Fibroblast of the aortic adventitia (primary cell): ENCODE measurements around the gene M1AP. TPM values are rescaled to one million over a fixed set of nuclear protein-coding genes. Genes with fewer than 3 reads are reported as not detected.
A peak's percentile ranks its signal among the peaks of the same experiment; 100 is the strongest.

Experiments used
- DNase-seq: peaks from one replicate; pipeline ENCODE4 v3.0.0-alpha.2; 2010; ENCODE audit warnings: low read depth
- H3K4me3 ChIP-seq: 2 replicates; pipeline ENCODE4 v1.5.1; 2011; ENCODE audit warnings: low read depth, mild to moderate bottlenecking, control low read depth, low read length, moderate library complexity
- total RNA-seq: library from RNA; depleted of rRNA; stranded (reverse); fragments of >200 nt; gene quantifications from 2 replicates; pipeline ENCODE4 v1.2.3, GENCODE V29; 2012; ENCODE audit warnings: low replicate concordance
- TF ChIP-seq, protein P1 (sequence below): IDR thresholded peaks from 2 replicates; pipeline ENCODE4 v1.5.1; 2011; ENCODE audit warnings: mild to moderate bottlenecking, low read length, control low read depth, inconsistent platforms; ENCODE audit not compliant: insufficient read depth

The M1AP gene
- total RNA-seq, 1 donor: not detected

DNA sequence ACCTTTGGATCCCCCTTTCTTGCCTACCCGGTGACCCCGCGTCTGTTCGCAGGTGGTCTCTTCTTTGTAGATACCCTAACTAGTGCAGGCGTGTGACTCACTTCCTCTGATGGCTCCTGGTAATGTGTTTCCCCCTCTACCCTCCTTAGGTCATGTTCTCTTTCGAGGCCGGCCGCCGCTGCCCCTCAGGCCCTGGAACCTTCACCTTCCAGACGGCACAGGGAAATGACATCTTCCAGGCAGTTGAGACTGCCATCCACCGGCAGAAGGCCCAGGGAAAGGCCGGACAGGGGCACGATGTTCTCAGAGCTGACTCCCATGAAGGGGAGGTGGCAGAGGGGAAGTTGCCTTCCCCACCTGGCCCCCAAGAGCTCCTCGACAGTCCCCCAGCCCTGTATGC is 92.0 kb downstream of the M1AP start:
- TF ChIP-seq, protein P1, sequence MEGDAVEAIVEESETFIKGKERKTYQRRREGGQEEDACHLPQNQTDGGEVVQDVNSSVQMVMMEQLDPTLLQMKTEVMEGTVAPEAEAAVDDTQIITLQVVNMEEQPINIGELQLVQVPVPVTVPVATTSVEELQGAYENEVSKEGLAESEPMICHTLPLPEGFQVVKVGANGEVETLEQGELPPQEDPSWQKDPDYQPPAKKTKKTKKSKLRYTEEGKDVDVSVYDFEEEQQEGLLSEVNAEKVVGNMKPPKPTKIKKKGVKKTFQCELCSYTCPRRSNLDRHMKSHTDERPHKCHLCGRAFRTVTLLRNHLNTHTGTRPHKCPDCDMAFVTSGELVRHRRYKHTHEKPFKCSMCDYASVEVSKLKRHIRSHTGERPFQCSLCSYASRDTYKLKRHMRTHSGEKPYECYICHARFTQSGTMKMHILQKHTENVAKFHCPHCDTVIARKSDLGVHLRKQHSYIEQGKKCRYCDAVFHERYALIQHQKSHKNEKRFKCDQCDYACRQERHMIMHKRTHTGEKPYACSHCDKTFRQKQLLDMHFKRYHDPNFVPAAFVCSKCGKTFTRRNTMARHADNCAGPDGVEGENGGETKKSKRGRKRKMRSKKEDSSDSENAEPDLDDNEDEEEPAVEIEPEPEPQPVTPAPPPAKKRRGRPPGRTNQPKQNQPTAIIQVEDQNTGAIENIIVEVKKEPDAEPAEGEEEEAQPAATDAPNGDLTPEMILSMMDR: no peak
- no peak overlapping the region for H3K4me3 ChIP-seq
- DNase-seq: no peak

DNA sequence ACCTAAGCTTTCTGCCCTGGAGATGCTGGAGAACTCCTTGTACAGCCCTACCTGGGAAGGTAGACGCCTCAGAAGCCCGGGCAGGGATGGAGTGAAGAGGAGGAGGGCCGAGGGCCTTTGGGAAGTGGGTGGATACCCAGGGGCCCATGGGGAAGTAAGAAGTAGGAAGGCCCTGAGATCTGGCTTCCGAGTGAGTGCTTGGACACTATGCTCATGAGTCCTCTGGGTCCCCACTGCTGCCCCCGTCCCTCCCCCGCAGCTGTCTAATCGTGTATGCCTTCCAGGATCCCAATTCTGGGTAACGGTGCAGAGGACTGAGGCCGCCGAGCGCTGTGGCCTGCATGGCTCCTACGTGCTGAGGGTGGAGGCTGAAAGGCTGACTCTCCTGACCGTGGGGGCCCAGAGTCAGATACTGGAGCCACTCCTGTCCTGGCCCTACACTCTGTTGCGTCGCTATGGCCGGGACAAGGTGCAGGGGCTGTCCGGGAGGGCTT is 92.5 kb downstream of the M1AP start:
- H3K4me3 ChIP-seq: peak overlapping the region; percentile 91
- no peak for DNase-seq
- TF ChIP-seq, protein P1: no peak

DNA sequence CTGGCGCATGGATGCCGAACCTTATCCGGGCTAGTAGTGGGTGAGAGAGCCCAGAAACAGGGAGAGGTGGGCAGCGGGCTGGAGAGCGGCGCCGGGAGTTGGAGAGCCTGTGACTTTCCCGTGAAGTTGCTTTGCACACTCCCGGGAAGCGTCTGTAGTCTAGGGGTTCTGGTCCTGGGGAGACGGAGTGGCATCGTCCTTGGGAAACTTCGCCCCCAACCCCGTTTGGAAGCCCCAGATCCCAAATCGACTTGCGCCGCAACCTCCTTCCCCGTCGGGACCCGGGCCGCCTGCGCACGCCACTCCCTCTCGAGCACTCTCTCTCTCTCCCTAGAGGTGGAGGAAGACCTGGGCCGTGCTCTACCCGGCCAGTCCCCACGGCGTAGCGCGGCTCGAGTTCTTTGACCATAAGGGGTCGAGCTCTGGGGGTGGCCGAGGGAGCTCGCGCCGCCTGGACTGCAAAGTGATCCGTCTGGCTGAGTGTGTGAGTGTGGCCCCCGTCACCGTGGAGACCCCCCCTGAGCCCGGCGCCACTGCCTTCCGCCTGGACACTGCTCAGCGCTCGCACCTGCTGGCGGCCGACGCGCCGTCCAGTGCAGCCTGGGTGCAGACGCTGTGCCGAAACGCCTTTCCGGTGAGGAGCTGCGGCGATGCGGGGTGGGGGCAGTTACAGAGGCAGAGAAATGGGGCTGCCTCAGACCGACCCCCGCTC is 93.2 kb downstream of the M1AP start:
- peak overlapping the region; percentile 91 for H3K4me3 ChIP-seq
- TF ChIP-seq, protein P1: no peak
- no peak for DNase-seq

DNA sequence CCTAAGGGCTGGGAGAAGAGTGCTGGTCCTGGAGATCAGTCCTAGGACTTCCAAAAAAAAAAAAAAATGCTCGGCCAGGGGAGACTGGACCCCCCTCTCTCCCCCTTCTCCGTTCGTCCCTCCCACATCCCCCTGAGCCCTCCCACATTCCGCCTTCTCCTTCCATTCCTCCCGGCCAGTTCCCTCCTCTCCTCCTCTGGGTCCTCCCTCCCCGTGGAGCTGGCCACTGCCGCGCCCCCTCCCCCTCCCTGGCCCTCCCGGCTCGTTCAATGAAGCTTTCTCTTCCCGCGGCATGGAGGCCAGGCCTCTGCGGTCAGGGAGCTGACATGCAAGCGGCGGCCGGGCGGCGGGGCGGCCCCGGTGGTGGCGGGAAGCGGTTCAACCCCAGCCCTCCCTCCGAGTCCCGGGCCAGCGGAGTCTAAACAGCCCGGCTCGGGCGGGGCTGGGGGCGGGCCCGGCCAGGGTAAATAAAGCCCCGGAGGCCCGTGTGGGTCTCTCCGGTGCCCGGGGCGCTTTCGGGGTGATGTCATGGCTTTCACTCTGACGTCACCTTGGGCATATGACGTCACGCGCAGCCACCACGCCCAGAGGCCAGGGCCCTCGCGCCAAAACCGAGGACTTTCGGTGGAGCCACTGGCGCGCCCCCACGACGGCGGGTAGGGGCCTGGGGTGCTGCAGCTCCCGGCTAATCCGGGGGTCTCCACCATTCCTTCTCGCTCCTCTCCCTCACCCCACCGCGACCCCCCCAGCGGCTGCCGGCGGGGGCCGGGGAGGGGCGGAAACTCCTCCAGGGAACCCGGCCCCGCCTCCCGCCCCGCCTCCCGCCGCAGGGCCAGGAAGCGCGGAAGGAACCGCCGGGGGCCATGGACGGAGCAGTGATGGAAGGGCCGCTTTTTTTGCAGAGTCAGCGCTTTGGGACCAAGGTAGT is 94.0 kb downstream of the M1AP start, which contains the start of the genes DOK1 and LOXL3:
TSS of gene DOK1 (plus strand) at position 829 of the 928 bp plus-strand sequence. CDS start at position 864, 35 bp downstream.
TSS of gene LOXL3 (minus strand) at position 51 of the 928 bp plus-strand sequence. CDS start 1,308 bp downstream, outside the sequence.
- TF ChIP-seq, protein P1: no peak
- peak within 1 kb of the TSS; percentile 91 for H3K4me3 ChIP-seq
- peak; percentile 88 for DNase-seq

DNA sequence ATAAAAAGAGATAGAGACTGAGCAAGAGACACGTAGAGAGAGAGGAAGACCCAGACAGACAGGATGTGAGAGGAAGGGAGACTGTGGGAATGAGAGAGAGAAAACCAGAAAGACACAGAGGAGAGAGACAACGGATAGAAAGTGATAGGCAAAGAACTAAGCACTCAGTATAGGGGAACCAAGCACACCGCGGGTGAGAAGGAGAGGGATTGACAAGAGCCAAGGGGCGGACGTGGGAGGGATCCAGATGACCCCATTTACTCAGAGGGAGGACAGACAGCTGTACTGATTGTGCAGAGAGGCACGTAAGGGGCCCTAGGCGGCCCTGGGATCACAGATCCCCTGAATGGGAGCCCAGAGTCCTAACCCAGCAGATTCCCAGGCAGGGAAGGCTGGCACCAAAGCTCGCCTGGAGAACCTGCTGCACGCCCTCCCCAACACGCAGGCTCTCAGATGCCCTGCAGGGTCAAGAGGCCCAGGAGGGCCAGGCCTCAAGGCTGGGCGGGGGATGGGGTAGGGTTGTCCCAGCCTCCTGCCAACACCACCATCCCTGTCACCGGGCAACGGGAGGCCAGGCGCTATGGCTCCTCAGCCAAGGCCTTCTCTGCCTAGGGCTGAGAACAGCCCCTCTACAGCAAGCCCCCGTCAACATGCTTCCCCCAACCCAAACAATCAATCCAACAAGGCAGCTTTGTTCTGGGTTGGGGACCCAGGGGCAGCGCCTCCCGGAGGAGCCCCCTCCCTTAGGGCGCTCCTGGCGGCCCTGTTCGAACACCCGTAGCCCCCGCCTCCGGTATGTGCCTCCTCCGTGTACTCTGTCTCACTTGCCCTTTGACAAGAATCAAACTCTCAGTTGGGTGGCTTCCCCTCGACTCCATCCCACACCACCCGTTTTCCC is 95.0 kb downstream of the M1AP start:
- H3K4me3 ChIP-seq: peak overlapping the region; percentile 91
- TF ChIP-seq, protein P1: no peak
- no peak for DNase-seq
